Liver (tissue), 9 donors: ENCODE measurements around the gene PXDN. TPM values are rescaled to one million over a fixed set of nuclear protein-coding genes. Genes with fewer than 3 reads are reported as not detected.

Experiments used
- DNase-seq: peaks from one replicate; pipeline ENCODE4 v3.0.0-alpha.2; 2017; ENCODE audit warnings: low spot score
- H3K27ac ChIP-seq, 2 donors: one replicate each; pipeline ENCODE4 v1.7.0; 2013; ENCODE audit warnings: inconsistent platforms in 2 of 2, low read length in 2 of 2, control low read depth in 1 of 2, low read depth in 1 of 2, mild to moderate bottlenecking in 1 of 2
- H3K27me3 ChIP-seq, 4 donors: one replicate each; pipeline versions ENCODE4 v1.6.1 to v1.7.0; 2013; ENCODE audit warnings: low read length in 3 of 4, inconsistent platforms in 1 of 4, mild to moderate bottlenecking in 1 of 4, moderate library complexity in 1 of 4; ENCODE audit not compliant: control insufficient read depth in 4 of 4, insufficient read depth in 4 of 4
- H3K36me3 ChIP-seq, 4 donors: one replicate each; pipeline versions ENCODE4 v1.6.1 to v1.7.0; 2013; ENCODE audit warnings: low read length in 3 of 4, mild to moderate bottlenecking in 3 of 4, low read depth in 1 of 4, moderate library complexity in 1 of 4; ENCODE audit not compliant: control insufficient read depth in 4 of 4, insufficient read depth in 3 of 4
- H3K4me1 ChIP-seq, 4 donors: one replicate each; pipeline versions ENCODE4 v1.6.1 to v1.7.0; 2013; ENCODE audit warnings: low read length in 3 of 4, mild to moderate bottlenecking in 3 of 4, moderate library complexity in 1 of 4; ENCODE audit not compliant: control insufficient read depth in 4 of 4, insufficient read depth in 4 of 4
- H3K4me3 ChIP-seq, 3 donors: one replicate each; pipeline versions ENCODE4 v1.6.1 to v1.7.0; 2013; ENCODE audit warnings: low read length in 3 of 3, control low read depth in 1 of 3, low read depth in 1 of 3, mild to moderate bottlenecking in 1 of 3
- H3K9ac ChIP-seq, 2 donors: one replicate each; pipeline ENCODE4 v1.7.0; 2013; ENCODE audit warnings: low read length in 2 of 2, mild to moderate bottlenecking in 2 of 2, moderate library complexity in 2 of 2, control low read depth in 1 of 2, low read depth in 1 of 2
- H3K9me3 ChIP-seq, 4 donors: one replicate each; pipeline versions ENCODE4 v1.6.1 to v1.7.0; 2013; ENCODE audit warnings: low read length in 3 of 4; ENCODE audit not compliant: control insufficient read depth in 4 of 4
- EGR1 ChIP-seq, 2 donors: IDR thresholded peaks; 2 replicates each; pipeline ENCODE4 v1.6.1; 2016 to 2018; ENCODE audit warnings: antibody characterized with exemption in 2 of 2, low read depth in 2 of 2
- FOXA2 ChIP-seq: IDR thresholded peaks from 2 replicates; pipeline ENCODE4 v1.6.1; 2016; ENCODE audit warnings: antibody characterized with exemption
- GABPA ChIP-seq, 2 donors: IDR thresholded peaks in 1 of 2; conservative IDR thresholded peaks in 1 of 2; 2 replicates each; pipeline ENCODE4 v1.6.1; 2016; ENCODE audit warnings: antibody characterized with exemption in 2 of 2, mild to moderate bottlenecking in 1 of 2, moderate library complexity in 1 of 2
- SP1 ChIP-seq: IDR thresholded peaks from 2 replicates; pipeline ENCODE4 v1.6.1; 2018; ENCODE audit warnings: antibody characterized with exemption, mild to moderate bottlenecking
- TAF1 ChIP-seq: conservative IDR thresholded peaks from 2 replicates; pipeline ENCODE4 v1.6.1; 2016; ENCODE audit warnings: antibody characterized with exemption, mild to moderate bottlenecking
- ZBTB33 ChIP-seq: IDR thresholded peaks from 2 replicates; pipeline ENCODE4 v1.6.1; 2016; ENCODE audit warnings: antibody characterized with exemption
- WGBS: extraction: QIAGEN DNeasy Blood & Tissue Kit; methylation state at CpG from one replicate; pipeline ENCODE4 v1.1.7; 2013; 5-methylcytosine and 5-hydroxymethylcytosine counted together
- polyA plus RNA-seq, 2 donors: library from polyadenylated mRNA; stranded (reverse) in 1 of 2; unstranded in 1 of 2; fragments of 200-250 nt in 1 of 2; fragments of >200 nt in 1 of 2; fragmentation: Nextera tagmentation in 1 of 2; extraction: Ambion mirVana in 1 of 2; gene quantifications; one replicate each; pipeline versions ENCODE4 v1.2.1 to v1.2.3, GENCODE V29; 2013 to 2015
- total RNA-seq, 2 donors: library from RNA; depleted of rRNA; stranded (reverse); fragments of >200 nt; gene quantifications; one replicate each; pipeline ENCODE4 v1.2.3, GENCODE V29; 2014
- TF ChIP-seq, protein P1 (sequence below): fragments of 150-350 bp; IDR thresholded peaks from 2 replicates; pipeline ENCODE4 v1.5.1; 2017; ENCODE audit warnings: improper control_type of control experiment, low read depth, low read length; ENCODE audit not compliant: missing input control
- TF ChIP-seq, protein P2 (sequence below): IDR thresholded peaks from 2 replicates; pipeline ENCODE4 v1.6.1; 2016; ENCODE audit warnings: antibody characterized with exemption
- TF ChIP-seq, protein P3 (sequence below): IDR thresholded peaks from 2 replicates; pipeline ENCODE4 v1.6.1; 2016; ENCODE audit warnings: antibody characterized with exemption, mild to moderate bottlenecking
- TF ChIP-seq, protein P4 (sequence below): IDR thresholded peaks from 2 replicates; pipeline ENCODE4 v1.6.1; 2016; ENCODE audit warnings: antibody characterized with exemption
- donor health status: healthy.
- donor health status: healthy.
- donor health status: healthy.
- donor health status: healthy.
- donor health status: healthy.

Gene PXDN
- total and polyA plus RNA-seq, 4 donors, result 4.2 to 21.5 (median 16.9) TPM

GRCh38 chr2:1631292-1632001, 112.9 kb downstream of the PXDN start:
- TF ChIP-seq, protein P1, sequence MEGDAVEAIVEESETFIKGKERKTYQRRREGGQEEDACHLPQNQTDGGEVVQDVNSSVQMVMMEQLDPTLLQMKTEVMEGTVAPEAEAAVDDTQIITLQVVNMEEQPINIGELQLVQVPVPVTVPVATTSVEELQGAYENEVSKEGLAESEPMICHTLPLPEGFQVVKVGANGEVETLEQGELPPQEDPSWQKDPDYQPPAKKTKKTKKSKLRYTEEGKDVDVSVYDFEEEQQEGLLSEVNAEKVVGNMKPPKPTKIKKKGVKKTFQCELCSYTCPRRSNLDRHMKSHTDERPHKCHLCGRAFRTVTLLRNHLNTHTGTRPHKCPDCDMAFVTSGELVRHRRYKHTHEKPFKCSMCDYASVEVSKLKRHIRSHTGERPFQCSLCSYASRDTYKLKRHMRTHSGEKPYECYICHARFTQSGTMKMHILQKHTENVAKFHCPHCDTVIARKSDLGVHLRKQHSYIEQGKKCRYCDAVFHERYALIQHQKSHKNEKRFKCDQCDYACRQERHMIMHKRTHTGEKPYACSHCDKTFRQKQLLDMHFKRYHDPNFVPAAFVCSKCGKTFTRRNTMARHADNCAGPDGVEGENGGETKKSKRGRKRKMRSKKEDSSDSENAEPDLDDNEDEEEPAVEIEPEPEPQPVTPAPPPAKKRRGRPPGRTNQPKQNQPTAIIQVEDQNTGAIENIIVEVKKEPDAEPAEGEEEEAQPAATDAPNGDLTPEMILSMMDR, result no peak
- TF ChIP-seq, protein P2, sequence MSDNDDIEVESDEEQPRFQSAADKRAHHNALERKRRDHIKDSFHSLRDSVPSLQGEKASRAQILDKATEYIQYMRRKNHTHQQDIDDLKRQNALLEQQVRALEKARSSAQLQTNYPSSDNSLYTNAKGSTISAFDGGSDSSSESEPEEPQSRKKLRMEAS, result no peak
- TF ChIP-seq GABPA (IDR thresholded peaks at IDR 0.05 in 1 of 2, conservative IDR thresholded peaks at IDR 0.05 in 1 of 2) (no peak), SP1 (no peak)
- no peak overlapping the region for H3K9ac ChIP-seq
- H3K27me3 ChIP-seq, result no peaks in the 10 kb centered on the region
- H3K4me1 ChIP-seq, result no peaks in the 10 kb centered on the region
- H3K27ac ChIP-seq, result no peak overlapping the region
- WGBS, result 66% methylated on average over 6 of the region's 6 CpGs
- no peaks in the 10 kb centered on the region for H3K9me3 ChIP-seq
- H3K36me3 ChIP-seq, result no peaks in the 10 kb centered on the region
- H3K4me3 ChIP-seq, result no peak overlapping the region
- DNase-seq, result no peak

- no peak for DNase-seq
- H3K27ac ChIP-seq, result no peak overlapping the region
Measured at GRCh38 chr2:1628893-1629292, 115.4 kb downstream of the PXDN start.

More at GRCh38 chr2:1628893-1629292, 115.4 kb downstream of the PXDN start:
- Histone ChIP-seq H3K36me3 (no peaks in the 10 kb centered on the region), H3K4me1 (no peaks in the 10 kb centered on the region), H3K4me3 (no peak overlapping the region), H3K9ac (no peak overlapping the region), H3K27me3 (no peaks in the 10 kb centered on the region), H3K9me3 (no peaks in the 10 kb centered on the region)
- TF ChIP-seq, protein P3, sequence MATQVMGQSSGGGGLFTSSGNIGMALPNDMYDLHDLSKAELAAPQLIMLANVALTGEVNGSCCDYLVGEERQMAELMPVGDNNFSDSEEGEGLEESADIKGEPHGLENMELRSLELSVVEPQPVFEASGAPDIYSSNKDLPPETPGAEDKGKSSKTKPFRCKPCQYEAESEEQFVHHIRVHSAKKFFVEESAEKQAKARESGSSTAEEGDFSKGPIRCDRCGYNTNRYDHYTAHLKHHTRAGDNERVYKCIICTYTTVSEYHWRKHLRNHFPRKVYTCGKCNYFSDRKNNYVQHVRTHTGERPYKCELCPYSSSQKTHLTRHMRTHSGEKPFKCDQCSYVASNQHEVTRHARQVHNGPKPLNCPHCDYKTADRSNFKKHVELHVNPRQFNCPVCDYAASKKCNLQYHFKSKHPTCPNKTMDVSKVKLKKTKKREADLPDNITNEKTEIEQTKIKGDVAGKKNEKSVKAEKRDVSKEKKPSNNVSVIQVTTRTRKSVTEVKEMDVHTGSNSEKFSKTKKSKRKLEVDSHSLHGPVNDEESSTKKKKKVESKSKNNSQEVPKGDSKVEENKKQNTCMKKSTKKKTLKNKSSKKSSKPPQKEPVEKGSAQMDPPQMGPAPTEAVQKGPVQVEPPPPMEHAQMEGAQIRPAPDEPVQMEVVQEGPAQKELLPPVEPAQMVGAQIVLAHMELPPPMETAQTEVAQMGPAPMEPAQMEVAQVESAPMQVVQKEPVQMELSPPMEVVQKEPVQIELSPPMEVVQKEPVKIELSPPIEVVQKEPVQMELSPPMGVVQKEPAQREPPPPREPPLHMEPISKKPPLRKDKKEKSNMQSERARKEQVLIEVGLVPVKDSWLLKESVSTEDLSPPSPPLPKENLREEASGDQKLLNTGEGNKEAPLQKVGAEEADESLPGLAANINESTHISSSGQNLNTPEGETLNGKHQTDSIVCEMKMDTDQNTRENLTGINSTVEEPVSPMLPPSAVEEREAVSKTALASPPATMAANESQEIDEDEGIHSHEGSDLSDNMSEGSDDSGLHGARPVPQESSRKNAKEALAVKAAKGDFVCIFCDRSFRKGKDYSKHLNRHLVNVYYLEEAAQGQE, result no peak
- TF ChIP-seq ZBTB33, result no peak
- TF ChIP-seq FOXA2, result no peak
- no peak for TF ChIP-seq EGR1 (IDR thresholded peaks at IDR 0.05; ENCODE audit: low read depth in 2 of 2)
- TF ChIP-seq, protein P4, sequence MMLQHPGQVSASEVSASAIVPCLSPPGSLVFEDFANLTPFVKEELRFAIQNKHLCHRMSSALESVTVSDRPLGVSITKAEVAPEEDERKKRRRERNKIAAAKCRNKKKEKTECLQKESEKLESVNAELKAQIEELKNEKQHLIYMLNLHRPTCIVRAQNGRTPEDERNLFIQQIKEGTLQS, result no peak
- TF ChIP-seq GABPA (IDR thresholded peaks at IDR 0.05 in 1 of 2, conservative IDR thresholded peaks at IDR 0.05 in 1 of 2), result no peak
- no peak for TF ChIP-seq TAF1
- WGBS, result 31% methylated on average over 2 of the region's 2 CpGs
